ENCODE data around the gene PDE6D. TPM values are rescaled to one million over a fixed set of nuclear protein-coding genes. Genes with fewer than 3 reads are reported as not detected.

PDE6D gene
- total RNA-seq, 2 experiments from 2014 or later, result 25.6 to 27.1 TPM

DNA sequence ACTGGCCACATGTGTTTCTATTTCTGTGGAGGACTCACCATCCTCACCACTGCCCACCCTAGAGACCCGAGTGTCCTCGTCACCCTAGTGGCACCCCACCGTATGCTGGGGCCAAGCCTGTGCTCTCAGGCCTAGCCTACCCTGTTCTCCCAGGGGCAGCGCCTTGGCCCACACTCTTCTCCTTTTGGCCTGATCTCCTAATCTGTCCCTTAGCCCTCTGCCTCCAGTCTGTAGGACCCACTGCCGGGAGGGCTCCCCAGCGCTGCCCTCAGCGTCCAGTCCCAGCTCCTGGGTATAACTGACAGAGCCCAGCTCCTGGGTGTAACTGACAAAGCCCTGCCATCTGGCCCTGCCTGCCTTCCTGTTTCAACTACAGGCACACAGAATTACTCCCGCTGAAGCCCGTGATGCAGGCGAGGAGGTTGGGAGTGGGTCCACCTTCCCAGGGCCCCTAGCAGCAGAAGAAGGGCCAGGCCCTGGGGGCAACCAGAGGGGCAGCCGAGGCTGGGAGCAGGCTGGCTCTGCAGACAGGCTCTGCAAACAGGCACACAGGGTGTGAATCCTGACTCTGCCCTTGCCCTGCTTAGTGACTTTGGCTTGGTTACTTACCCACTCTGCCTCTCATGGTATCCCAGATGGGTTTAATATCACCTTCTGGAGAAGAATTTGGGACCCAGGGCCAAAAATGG lies 98.3 kb downstream of the PDE6D start:
- H3K27ac Mint-ChIP-seq, result no peak overlapping the region
- intact Hi-C loops (cut with micrococcal nuclease), result no loop called here
- H3K4me3 Mint-ChIP-seq, result no peak overlapping the region
- DNase-seq, result no peak
- H3K36me3 Mint-ChIP-seq (ENCODE audit: low read depth), result no peaks in the 10 kb centered on the region
- no peaks in the 10 kb centered on the region for H3K9me3 Mint-ChIP-seq
- H3K4me1 Mint-ChIP-seq (ENCODE audit: low read depth), result peaks cover 10% of the 10 kb centered on the region
- CTCF ChIA-PET, result interaction anchor here (9.7 to 12.0 kb wide), 3 partner anchors 8 to 34 kb away, joined by 75 to 408 read pairs (median 123); no protein-coding TSS in a partner anchor
- peaks cover 20% of the 10 kb centered on the region for H3K27me3 Mint-ChIP-seq (ENCODE audit: low read depth)

Other genes with a start within 250 kb of the PDE6D start
- not detected for gene TEX44, start 188.4 kb downstream of the PDE6D start, total RNA-seq
- 1,000 to 10,000 TPM; 2,162 to 2,216 TPM for gene PTMA, start 72.8 kb downstream of the PDE6D start, total RNA-seq
- gene COPS7B, start 5.2 kb upstream of the PDE6D start, total RNA-seq, result 10 to 100 TPM; 47.3 to 52.8 TPM
- gene NPPC, start 145.1 kb upstream of the PDE6D start, total RNA-seq, result 1 to 10 TPM in 1 of 2 experiments, under 1 TPM in 1; 0.57 to 1.2 TPM
- 10 to 100 TPM; 32.4 to 35.3 TPM for gene DIS3L2, start 180.4 kb upstream of the PDE6D start, total RNA-seq

Measured in activated naive CD4-positive, alpha-beta T cell treated with anti-CD3 and anti-CD28 coated beads for 36 hours (primary cell).